Measurements from ENCODE around the gene CLBA1. TPM values are rescaled to one million over a fixed set of nuclear protein-coding genes. Genes with fewer than 3 reads are reported as not detected.
"Not testable (repeated sequence)": the region's sequence is repeated elsewhere in the genome, so short reads cannot be mapped to it uniquely, and the experiment has no call there.

Gene CLBA1
- polyA plus RNA-seq, 1 of the 3 experiments (the other 2 are of a cell fraction), result 18.5 TPM

DNA sequence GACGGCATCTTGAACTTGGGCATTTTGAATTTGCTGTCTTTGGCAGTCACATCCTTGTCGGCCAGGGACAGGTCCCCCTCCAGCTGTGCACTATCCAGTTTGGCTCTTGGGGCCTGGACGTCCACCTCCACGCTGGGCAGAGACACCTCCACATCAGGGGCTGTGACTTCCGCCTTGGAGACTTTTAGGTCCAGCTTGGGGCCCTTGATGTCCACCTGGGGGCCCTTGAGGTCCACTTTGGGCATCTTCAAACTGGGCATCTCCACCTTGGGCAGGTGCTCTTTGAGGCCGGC lies 41.6 kb upstream of the CLBA1 start:
- H3K9me2 ChIP-seq; H4K20me1 ChIP-seq (ENCODE audit: insufficient read depth); H3K79me2 ChIP-seq (ENCODE audit: insufficient read depth); H3K4me2 ChIP-seq; H3K27ac ChIP-seq (ENCODE audit: low read depth in 2 of 2, low read length in 1 of 2); H3F3A ChIP-seq (replicated peaks; ENCODE audit: insufficient read depth); H3K9me3 ChIP-seq; H2AFZ ChIP-seq (ENCODE audit: low read depth); H3K27me3 ChIP-seq (ENCODE audit: insufficient read depth); H3K4me3 ChIP-seq (ENCODE audit: low read depth in 2 of 2, low read length in 1 of 2); H3K9ac ChIP-seq; POLR2A ChIA-PET; H3K4me1 ChIP-seq (ENCODE audit: control insufficient read depth in 1 of 2, insufficient read depth in 2 of 2, low read depth in 1 of 2, low read length in 1 of 2); DNase-seq: not testable (repeated sequence)
- WGBS (ENCODE audit: low lambda C conversion rate), result 93% methylated on average over 4 of the region's 6 CpGs
- CTCF ChIA-PET, result interaction anchor here (0.6 to 2.4 kb wide), 3 partner anchors 10 to 102 kb away, joined by 3 to 9 read pairs (median 4); no protein-coding TSS in a partner anchor
- peaks cover 5 to 21% of the 10 kb centered on the region in 2 experiments for H3K36me3 ChIP-seq (replicated peaks in 1 of 2; ENCODE audit: control insufficient read depth in 1 of 2, insufficient read depth in 2 of 2, low read length in 1 of 2)

- H3K9me2 ChIP-seq; H4K20me1 ChIP-seq (ENCODE audit: insufficient read depth); H3K4me1 ChIP-seq (ENCODE audit: control insufficient read depth in 1 of 2, insufficient read depth in 2 of 2, low read depth in 1 of 2, low read length in 1 of 2); H3F3A ChIP-seq (replicated peaks; ENCODE audit: insufficient read depth); DNase-seq; H3K27ac ChIP-seq (ENCODE audit: low read depth in 2 of 2, low read length in 1 of 2); H3K9me3 ChIP-seq; H2AFZ ChIP-seq (ENCODE audit: low read depth); H3K4me3 ChIP-seq (ENCODE audit: low read depth in 2 of 2, low read length in 1 of 2); H3K27me3 ChIP-seq (ENCODE audit: insufficient read depth); H3K9ac ChIP-seq; H3K79me2 ChIP-seq (ENCODE audit: insufficient read depth); POLR2A ChIA-PET; H3K4me2 ChIP-seq: not testable (repeated sequence)
- 94% methylated on average over 25 of the region's 29 CpGs for WGBS (ENCODE audit: low lambda C conversion rate)
- CTCF ChIA-PET, result interaction anchor here (0.6 to 2.4 kb wide), 5 partner anchors 8 to 101 kb away, joined by 3 to 9 read pairs (median 3); no protein-coding TSS in a partner anchor
- H3K36me3 ChIP-seq (replicated peaks in 1 of 2; ENCODE audit: control insufficient read depth in 1 of 2, insufficient read depth in 2 of 2, low read length in 1 of 2), result peaks cover 4 to 24% of the 10 kb centered on the region in 2 experiments
Measured at GRCh38 chr14:104944436-104945205, 41.0 kb upstream of the CLBA1 start.

DNA sequence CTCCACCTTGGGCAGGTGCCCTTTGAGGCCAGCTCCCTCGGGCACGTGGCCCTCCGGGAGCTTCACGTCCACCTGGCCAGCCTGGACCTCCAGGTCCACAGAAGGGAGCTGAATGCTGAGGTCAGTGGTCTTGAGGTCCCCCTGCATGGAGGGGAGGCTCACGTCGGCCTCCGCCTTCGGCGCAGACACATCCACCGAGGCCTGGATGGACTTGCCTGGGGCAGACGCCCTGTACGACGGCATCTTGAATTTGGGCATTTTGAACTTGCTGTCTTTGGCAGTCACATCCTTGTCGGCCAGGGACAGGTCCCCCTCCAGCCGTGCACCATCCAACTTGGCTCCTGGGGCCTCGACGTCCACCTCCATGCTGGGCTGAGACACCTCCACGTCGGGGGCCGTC lies 40.3 kb upstream of the CLBA1 start:
- H3F3A ChIP-seq (replicated peaks; ENCODE audit: insufficient read depth); H3K9me2 ChIP-seq; H3K4me3 ChIP-seq (ENCODE audit: low read depth in 2 of 2, low read length in 1 of 2); H3K79me2 ChIP-seq (ENCODE audit: insufficient read depth); H4K20me1 ChIP-seq (ENCODE audit: insufficient read depth); DNase-seq; H2AFZ ChIP-seq (ENCODE audit: low read depth); H3K27ac ChIP-seq (ENCODE audit: low read depth in 2 of 2, low read length in 1 of 2); H3K4me2 ChIP-seq; POLR2A ChIA-PET; H3K27me3 ChIP-seq (ENCODE audit: insufficient read depth); H3K9ac ChIP-seq; H3K4me1 ChIP-seq (ENCODE audit: control insufficient read depth in 1 of 2, insufficient read depth in 2 of 2, low read depth in 1 of 2, low read length in 1 of 2); H3K9me3 ChIP-seq: not testable (repeated sequence)
- H3K36me3 ChIP-seq (replicated peaks in 1 of 2; ENCODE audit: control insufficient read depth in 1 of 2, insufficient read depth in 2 of 2, low read length in 1 of 2), result peaks cover 4 to 22% of the 10 kb centered on the region in 2 experiments
- no CpG with 5 or more reads among the region's 20 CpGs for WGBS (ENCODE audit: low lambda C conversion rate)
- CTCF ChIA-PET, result interaction anchor here (0.9 to 1.1 kb wide), 3 partner anchors 9 to 100 kb away, joined by 3 read pairs; no protein-coding TSS in a partner anchor

DNA sequence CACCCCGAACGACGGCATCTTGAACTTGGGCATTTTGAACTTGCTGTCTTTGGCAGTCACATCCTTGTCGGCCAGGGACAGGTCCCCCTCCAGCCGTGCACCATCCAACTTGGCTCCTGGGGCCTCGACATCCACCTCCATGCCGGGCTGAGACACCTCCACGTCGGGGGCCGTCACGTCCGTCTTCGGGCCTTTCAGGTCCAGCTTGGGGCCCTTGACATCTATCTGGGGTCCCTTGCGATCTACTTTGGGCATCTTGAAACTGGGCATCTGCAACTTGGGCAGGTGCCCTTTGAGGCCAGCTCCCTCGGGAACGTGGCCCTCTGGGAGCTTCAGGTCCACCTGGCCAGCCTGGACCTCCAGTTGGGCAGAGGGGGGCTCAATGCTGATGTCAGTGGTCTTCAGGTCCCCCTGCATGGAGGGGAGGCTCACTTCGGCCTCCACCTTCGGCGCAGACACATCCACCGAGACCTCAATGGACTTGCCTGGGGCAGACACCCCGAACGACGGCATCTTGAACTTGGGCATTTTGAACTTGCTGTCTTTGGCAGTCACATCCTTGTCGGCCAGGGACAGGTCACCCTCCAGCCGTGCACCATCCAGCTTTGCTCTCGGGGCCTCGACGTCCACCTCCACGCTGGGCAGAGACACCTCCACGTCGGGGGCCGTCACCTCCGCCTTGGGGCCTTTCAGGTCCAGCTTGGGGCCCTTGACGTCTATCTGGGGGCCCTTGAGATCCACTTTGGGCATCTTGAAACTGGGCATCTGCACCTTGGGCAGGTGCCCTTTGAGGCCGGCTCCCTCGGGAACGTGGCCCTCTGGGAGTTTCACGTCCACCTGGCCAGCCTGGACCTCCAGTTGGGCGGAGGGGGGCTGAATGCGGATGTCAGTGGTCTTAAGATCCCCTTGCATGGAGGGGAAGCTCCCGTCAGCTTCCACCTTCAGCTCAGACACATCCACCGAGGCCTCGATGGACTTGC lies 39.3 kb upstream of the CLBA1 start:
- H3K36me3 ChIP-seq (replicated peaks in 1 of 2; ENCODE audit: control insufficient read depth in 1 of 2, insufficient read depth in 2 of 2, low read length in 1 of 2), result peaks cover 4 to 12% of the 10 kb centered on the region in 2 experiments
- H3K27ac ChIP-seq (ENCODE audit: low read depth in 2 of 2, low read length in 1 of 2); H3K4me3 ChIP-seq (ENCODE audit: low read depth in 2 of 2, low read length in 1 of 2); H4K20me1 ChIP-seq (ENCODE audit: insufficient read depth); H2AFZ ChIP-seq (ENCODE audit: low read depth); H3K9ac ChIP-seq; H3K4me2 ChIP-seq; H3K9me3 ChIP-seq; H3F3A ChIP-seq (replicated peaks; ENCODE audit: insufficient read depth); H3K27me3 ChIP-seq (ENCODE audit: insufficient read depth); H3K4me1 ChIP-seq (ENCODE audit: control insufficient read depth in 1 of 2, insufficient read depth in 2 of 2, low read depth in 1 of 2, low read length in 1 of 2); POLR2A ChIA-PET; H3K9me2 ChIP-seq; DNase-seq; H3K79me2 ChIP-seq (ENCODE audit: insufficient read depth): not testable (repeated sequence)
- CTCF ChIA-PET, result interaction anchor here (1.1 kb wide), 1 partner anchor 99 kb away, joined by 3 read pairs; no protein-coding TSS in a partner anchor
- WGBS (ENCODE audit: low lambda C conversion rate), result 96% methylated on average over 25 of the region's 43 CpGs

DNA sequence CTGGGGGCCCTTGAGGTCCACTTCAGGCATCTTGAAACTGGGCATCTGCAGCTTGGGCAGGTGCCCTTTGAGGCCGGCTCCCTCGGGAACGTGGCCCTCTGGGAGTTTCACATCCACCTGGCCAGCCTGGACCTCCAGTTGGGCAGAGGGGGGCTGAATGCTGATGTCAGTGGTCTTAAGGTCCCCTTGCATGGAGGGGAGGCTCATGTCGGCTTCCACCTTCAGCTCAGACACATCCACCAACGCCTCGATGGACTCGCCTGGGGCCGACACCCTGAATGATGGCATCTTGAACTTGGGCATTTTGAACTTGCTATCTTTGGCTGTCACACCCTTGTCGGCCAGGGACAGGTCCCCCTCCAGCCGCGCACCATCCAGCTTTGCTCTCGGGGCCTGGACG lies 38.4 kb upstream of the CLBA1 start:
- H3K4me3 ChIP-seq (ENCODE audit: low read depth in 2 of 2, low read length in 1 of 2); H3K27me3 ChIP-seq (ENCODE audit: insufficient read depth); H3K4me2 ChIP-seq; H2AFZ ChIP-seq (ENCODE audit: low read depth); DNase-seq; H3K4me1 ChIP-seq (ENCODE audit: control insufficient read depth in 1 of 2, insufficient read depth in 2 of 2, low read depth in 1 of 2, low read length in 1 of 2); H3K79me2 ChIP-seq (ENCODE audit: insufficient read depth); H3K9me2 ChIP-seq; POLR2A ChIA-PET; H4K20me1 ChIP-seq (ENCODE audit: insufficient read depth); H3F3A ChIP-seq (replicated peaks; ENCODE audit: insufficient read depth); H3K9me3 ChIP-seq; H3K9ac ChIP-seq; CTCF ChIA-PET; H3K27ac ChIP-seq (ENCODE audit: low read depth in 2 of 2, low read length in 1 of 2): not testable (repeated sequence)
- H3K36me3 ChIP-seq (replicated peaks in 1 of 2; ENCODE audit: control insufficient read depth in 1 of 2, insufficient read depth in 2 of 2, low read length in 1 of 2), result peaks cover 4 to 12% of the 10 kb centered on the region in 2 experiments
- 95% methylated on average over 12 of the region's 13 CpGs for WGBS (ENCODE audit: low lambda C conversion rate)
